Karpas-422 (cell line): ENCODE data around the gene CHST9. TPM values are rescaled to one million over a fixed set of nuclear protein-coding genes. Genes with fewer than 3 reads are reported as not detected.
A peak's percentile ranks its signal among the peaks of the same experiment; 100 is the strongest.

Experiments used
- DNase-seq: peaks from one replicate; pipeline ENCODE4 v3.0.0-alpha.2; 2015
- H2AFZ ChIP-seq: fragments of 200-600 bp; sonication (generic); 2 replicates; pipeline ENCODE4 v1.6.1; 2014; ENCODE audit warnings: antibody characterized with exemption, low read length, mixed read lengths
- H3K27ac ChIP-seq: fragments of 200-600 bp; sonication (generic); 2 replicates; pipeline ENCODE4 v1.5.1; 2014; ENCODE audit warnings: mild to moderate bottlenecking, low read length, moderate library complexity
- H3K27me3 ChIP-seq: fragments of 200-600 bp; sonication (generic); 2 replicates; pipeline ENCODE4 v1.6.1; 2014; ENCODE audit warnings: low read length, mixed read lengths
- H3K36me3 ChIP-seq: fragments of 200-600 bp; sonication (generic); 2 replicates; pipeline ENCODE4 v1.6.1; 2014; ENCODE audit warnings: low read length, mixed read lengths; ENCODE audit not compliant: insufficient read depth
- H3K4me1 ChIP-seq: fragments of 200-600 bp; sonication (generic); 2 replicates; pipeline ENCODE4 v1.6.1; 2014; ENCODE audit warnings: mild to moderate bottlenecking, low read length, mixed read lengths
- H3K4me2 ChIP-seq: fragments of 200-600 bp; sonication (generic); 2 replicates; pipeline ENCODE4 v1.6.1; 2014; ENCODE audit warnings: low read length, low read depth, mild to moderate bottlenecking; ENCODE audit not compliant: poor library complexity, severe bottlenecking
- H3K4me3 ChIP-seq: fragments of 200-600 bp; sonication (generic); 2 replicates; pipeline ENCODE4 v1.5.1; 2014; ENCODE audit warnings: mild to moderate bottlenecking, antibody characterized with exemption, low read length, mixed read lengths
- H3K79me2 ChIP-seq: fragments of 200-600 bp; sonication (generic); 2 replicates; pipeline ENCODE4 v1.6.1; 2014; ENCODE audit warnings: mild to moderate bottlenecking, low read length, mixed read lengths
- H3K9ac ChIP-seq: fragments of 200-600 bp; sonication (generic); 2 replicates; pipeline ENCODE4 v1.6.0; 2014; ENCODE audit warnings: low read length
- H3K9me2 ChIP-seq: fragments of 200-600 bp; sonication (generic), shearing (Covaris generic); replicated peaks from 2 replicates; pipeline ENCODE4 v1.6.0; 2014; ENCODE audit warnings: mild to moderate bottlenecking, low read length, moderate library complexity; ENCODE audit not compliant: insufficient read depth
- H3K9me3 ChIP-seq: fragments of 300-700, 200-600 bp; sonication (generic); 2 replicates; pipeline ENCODE4 v1.6.1; 2014; ENCODE audit warnings: low read length, mixed read lengths
- H4K20me1 ChIP-seq: fragments of 200-600 bp; sonication (generic); 2 replicates; pipeline ENCODE4 v1.6.1; 2014; ENCODE audit warnings: mild to moderate bottlenecking, antibody characterized with exemption, low read length, low read depth; ENCODE audit not compliant: insufficient read depth
- total RNA-seq: library from RNA; depleted of rRNA; stranded (reverse); fragments of >200 nt; shearing (Covaris generic); gene quantifications from 2 replicates; pipeline ENCODE4 v1.2.3, GENCODE V29; 2014; ENCODE audit warnings: low replicate concordance

CHST9 gene
- total RNA-seq, 1 experiment from 2014 or later = not detected

- no peak within 1 kb of the TSS for H3K27ac ChIP-seq
- 0 out of 2 replicates have a peak within 1 kb of the TSS, but pooled peaks have one; percentile 27 for H2AFZ ChIP-seq
- no peak within 1 kb of the TSS for H3K4me2 ChIP-seq
- H3K9ac ChIP-seq = no peak within 1 kb of the TSS
- DNase-seq = no peak
- no peak within 1 kb of the TSS for H3K4me3 ChIP-seq
- H3K9me2 ChIP-seq = no peaks in the 10 kb centered on the region
- H3K36me3 ChIP-seq = no peaks in the 10 kb centered on the region
- no peaks in the 10 kb centered on the region for H4K20me1 ChIP-seq
- no peaks in the 10 kb centered on the region for H3K79me2 ChIP-seq
- no peaks in the 10 kb centered on the region for H3K9me3 ChIP-seq
- H3K27me3 ChIP-seq = no peaks in the 10 kb centered on the region
- no peaks in the 10 kb centered on the region for H3K4me1 ChIP-seq
Measured at GRCh38 chr18:26865557-26865956, 319.6 kb downstream of the CHST9 start, which contains the start of gene AQP4. AQP4 (minus strand) TSS chr18:26865707; CDS start chr18:26865689, 18 bp downstream.

DNA sequence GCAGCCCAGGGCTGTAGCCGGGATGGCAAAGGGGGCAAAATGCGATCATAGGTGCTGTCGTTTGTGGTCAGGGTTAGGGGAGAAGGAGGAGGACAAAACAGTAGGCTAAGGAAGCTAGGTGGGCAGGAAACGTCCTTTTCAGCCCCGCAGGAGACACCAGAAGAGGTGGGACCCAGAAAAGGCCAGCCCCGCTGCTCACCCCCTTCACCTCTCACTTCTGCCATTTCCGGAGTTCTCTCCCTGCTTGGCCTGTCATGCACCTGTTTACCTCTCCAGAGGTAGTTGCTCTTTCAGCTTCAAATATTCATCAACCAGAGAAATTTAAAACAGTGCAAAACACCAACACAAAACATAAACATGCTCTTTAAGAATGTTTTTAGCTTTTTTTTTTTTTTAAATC is 320.4 kb downstream of the CHST9 start:
- Histone ChIP-seq H3K9ac (no peak overlapping the region), H4K20me1 (no peaks in the 10 kb centered on the region), H3K4me2 (no peak overlapping the region), H3K79me2 (no peaks in the 10 kb centered on the region), H3K27ac (no peak overlapping the region), H3K36me3 (no peaks in the 10 kb centered on the region), H3K27me3 (no peaks in the 10 kb centered on the region), H3K4me1 (no peaks in the 10 kb centered on the region), H3K9me2 (no peaks in the 10 kb centered on the region), H2AFZ (0 out of 2 replicates have a peak overlapping the region, but pooled peaks have one; percentile 27), H3K9me3 (no peaks in the 10 kb centered on the region), H3K4me3 (no peak overlapping the region)
- no peak for DNase-seq

- no peak overlapping the region for H3K9ac ChIP-seq
Measured at GRCh38 chr18:26863921-26864497, 321.1 kb downstream of the CHST9 start.

DNA sequence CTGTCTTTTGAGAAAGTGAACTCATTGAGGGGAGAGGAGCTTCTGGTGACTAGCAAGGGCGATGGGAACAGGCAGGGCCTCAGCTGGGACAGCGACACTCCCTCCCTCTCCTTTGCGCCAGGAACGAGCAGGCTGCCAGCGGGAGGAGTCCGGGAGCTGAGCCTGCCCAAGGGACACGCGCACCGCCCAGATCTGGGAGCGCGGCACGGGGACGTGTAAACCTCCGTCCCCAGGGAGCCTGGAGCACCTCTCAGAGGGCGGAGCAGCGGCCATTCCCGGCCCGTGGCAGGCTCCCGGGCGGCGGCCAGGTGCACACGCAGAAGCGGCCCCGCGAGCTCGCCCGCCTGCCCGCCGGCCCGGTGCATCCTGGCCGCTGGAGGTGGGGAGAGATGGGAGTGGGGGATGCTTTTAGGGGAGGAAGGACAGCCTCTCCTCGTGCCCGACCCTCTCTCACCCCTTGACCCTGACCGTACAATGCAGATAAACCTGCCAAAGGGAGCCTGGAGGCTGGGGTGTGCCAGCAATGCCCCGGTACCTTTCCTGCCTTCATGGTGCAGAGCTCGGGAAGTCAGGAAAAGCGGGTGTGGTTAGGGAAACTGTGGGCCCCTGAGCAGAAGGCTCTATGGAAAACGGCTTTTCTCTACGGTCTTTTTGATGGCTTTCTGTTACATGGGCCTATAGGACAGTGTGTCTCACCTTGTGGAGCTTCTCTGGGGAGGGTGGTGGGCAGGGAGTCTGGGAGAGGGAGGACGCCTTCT is 321.8 kb downstream of the CHST9 start:
- no peaks in the 10 kb centered on the region for H3K9me3 ChIP-seq
- H3K36me3 ChIP-seq = no peaks in the 10 kb centered on the region
- H3K4me2 ChIP-seq = no peak overlapping the region
- no peaks in the 10 kb centered on the region for H3K9me2 ChIP-seq
- H3K27ac ChIP-seq = no peak overlapping the region
- H3K79me2 ChIP-seq = no peaks in the 10 kb centered on the region
- no peak for DNase-seq
- no peaks in the 10 kb centered on the region for H3K4me1 ChIP-seq
- H3K4me3 ChIP-seq = no peak overlapping the region
- no peak overlapping the region for H3K9ac ChIP-seq
- no peak overlapping the region for H2AFZ ChIP-seq
- H3K27me3 ChIP-seq = no peaks in the 10 kb centered on the region
- no peaks in the 10 kb centered on the region for H4K20me1 ChIP-seq

More at GRCh38 chr18:26863921-26864497, 321.1 kb downstream of the CHST9 start:
- Histone ChIP-seq H3K4me2 (no peak overlapping the region), H3K4me3 (no peak overlapping the region), H3K9me2 (no peaks in the 10 kb centered on the region), H3K27me3 (no peaks in the 10 kb centered on the region), H3K4me1 (no peaks in the 10 kb centered on the region), H4K20me1 (no peaks in the 10 kb centered on the region), H3K27ac (no peak overlapping the region), H2AFZ (no peak overlapping the region), H3K36me3 (no peaks in the 10 kb centered on the region), H3K9me3 (no peaks in the 10 kb centered on the region), H3K79me2 (no peaks in the 10 kb centered on the region)
- no peak for DNase-seq

DNA sequence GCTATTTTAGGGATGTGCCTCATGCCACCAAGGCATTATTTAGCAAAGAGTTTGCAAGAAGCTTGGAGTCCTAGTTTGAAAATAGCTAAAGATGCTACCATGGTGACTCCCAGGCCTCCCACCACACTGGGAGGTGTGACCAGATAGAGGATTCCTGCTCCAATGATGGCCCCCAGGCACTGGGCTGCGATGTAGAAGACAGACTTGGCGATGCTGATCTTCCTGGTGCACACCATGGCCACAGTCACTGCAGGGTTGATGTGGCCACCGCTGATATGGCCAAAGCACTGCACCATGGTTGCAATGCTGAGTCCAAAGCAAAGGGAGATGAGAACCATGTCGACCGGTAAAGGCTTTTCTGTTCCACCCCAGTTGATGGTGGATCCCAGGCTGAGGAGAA is 323.0 kb downstream of the CHST9 start:
- DNase-seq = no peak
- Histone ChIP-seq H3K4me3 (no peak overlapping the region), H3K9ac (no peak overlapping the region), H3K4me2 (no peak overlapping the region), H3K27ac (no peak overlapping the region), H3K27me3 (no peaks in the 10 kb centered on the region), H3K36me3 (no peaks in the 10 kb centered on the region), H4K20me1 (no peaks in the 10 kb centered on the region), H3K79me2 (no peaks in the 10 kb centered on the region), H3K9me2 (no peaks in the 10 kb centered on the region), H3K4me1 (no peaks in the 10 kb centered on the region), H2AFZ (no peak overlapping the region), H3K9me3 (no peaks in the 10 kb centered on the region)
